Testis (tissue), 3 donors: Measurements from ENCODE around the gene FALEC. TPM values are rescaled to one million over a fixed set of nuclear protein-coding genes. Genes with fewer than 3 reads are reported as not detected.

Experiments used
- DNase-seq: peaks from one replicate; pipeline ENCODE4 v3.0.0-alpha.2; 2019
- H3K27ac ChIP-seq, 2 donors: fragments of 200-600 bp; sonication (generic); one replicate each; pipeline ENCODE4 v1.5.1; 2019
- H3K27me3 ChIP-seq: fragments of 200-600 bp; sonication (generic); one replicate; pipeline ENCODE4 v1.5.1; 2019
- H3K36me3 ChIP-seq: fragments of 200-600 bp; sonication (generic); one replicate; pipeline ENCODE4 v1.5.1; 2017; ENCODE audit warnings: low read depth; ENCODE audit errors: missing control alignments
- H3K4me1 ChIP-seq: fragments of 200-600 bp; sonication (generic); one replicate; pipeline ENCODE4 v1.5.1; 2019
- H3K4me3 ChIP-seq, 2 donors: fragments of 200-600 bp; sonication (generic); one replicate each; pipeline ENCODE4 v1.5.1; 2017 to 2019
- H3K9me3 ChIP-seq: fragments of 200-600 bp; sonication (generic); one replicate; pipeline ENCODE4 v1.5.1; 2017
- POLR2A ChIP-seq: fragments of 450-650 bp; IDR thresholded peaks from one replicate; pipeline ENCODE4 v1.6.1; 2017; ENCODE audit warnings: antibody characterized with exemption, mild to moderate bottlenecking, moderate library complexity
- WGBS, 2 donors: methylation state at CpG; one replicate each; pipeline ENCODE4 v1.1.5; 2018; 5-methylcytosine and 5-hydroxymethylcytosine counted together
- intact Hi-C: fragments of 100-400 bp; cut with DNase I; formaldehyde crosslinking; loops from one replicate; pipeline ENCODE4 v1.15.1; 2023; ENCODE audit warnings: low total_unique reads
- polyA plus RNA-seq: library from polyadenylated mRNA; stranded (reverse); fragments of 350-450 nt; fragmentation: Illumina TruSeq; extraction: RNeasy Lipid Tissue Mini Kit (QIAGEN cat#74804); gene quantifications from one replicate; pipeline ENCODE4 v1.2.3, GENCODE V29; 2014; ENCODE audit warnings: low read depth, low replicate concordance; ENCODE audit not compliant: insufficient read depth
- total RNA-seq, 2 donors: library from RNA; depleted of rRNA; stranded (reverse); fragments of >200 nt; gene quantifications; one replicate each; pipeline ENCODE4 v1.2.3, GENCODE V29; 2016
- TF ChIP-seq, protein P1 (sequence below), 3 experiments: fragments of 450-650 bp in 2 of 3; fragments of 200-600 bp in 1 of 3; sonication (generic) in 1 of 3; IDR thresholded peaks; one replicate each; pipeline ENCODE4 v1.5.1; 2016 to 2019; ENCODE audit warnings: antibody characterized with exemption in 3 of 3, mild to moderate bottlenecking in 2 of 3, moderate library complexity in 1 of 3

Gene FALEC
- total and polyA plus RNA-seq, 3 donors from 2014 or later: 1.3 TPM; not detected in 2

- peak overlapping the region; percentile 82 to 87 for H3K27ac ChIP-seq
- peak; percentile 48 for DNase-seq
- intact Hi-C loops: loop anchor here (10.0 kb wide), 1 partner anchor 85 kb away; no protein-coding TSS in a partner anchor
- no peaks in the 10 kb centered on the region for H3K27me3 ChIP-seq
- H3K36me3 ChIP-seq: no peaks in the 10 kb centered on the region
- H3K4me3 ChIP-seq: peak overlapping the region; percentile 59 to 60
- H3K4me1 ChIP-seq: peaks cover 39% of the 10 kb centered on the region
- TF ChIP-seq POLR2A: no peak
- TF ChIP-seq, protein P1, sequence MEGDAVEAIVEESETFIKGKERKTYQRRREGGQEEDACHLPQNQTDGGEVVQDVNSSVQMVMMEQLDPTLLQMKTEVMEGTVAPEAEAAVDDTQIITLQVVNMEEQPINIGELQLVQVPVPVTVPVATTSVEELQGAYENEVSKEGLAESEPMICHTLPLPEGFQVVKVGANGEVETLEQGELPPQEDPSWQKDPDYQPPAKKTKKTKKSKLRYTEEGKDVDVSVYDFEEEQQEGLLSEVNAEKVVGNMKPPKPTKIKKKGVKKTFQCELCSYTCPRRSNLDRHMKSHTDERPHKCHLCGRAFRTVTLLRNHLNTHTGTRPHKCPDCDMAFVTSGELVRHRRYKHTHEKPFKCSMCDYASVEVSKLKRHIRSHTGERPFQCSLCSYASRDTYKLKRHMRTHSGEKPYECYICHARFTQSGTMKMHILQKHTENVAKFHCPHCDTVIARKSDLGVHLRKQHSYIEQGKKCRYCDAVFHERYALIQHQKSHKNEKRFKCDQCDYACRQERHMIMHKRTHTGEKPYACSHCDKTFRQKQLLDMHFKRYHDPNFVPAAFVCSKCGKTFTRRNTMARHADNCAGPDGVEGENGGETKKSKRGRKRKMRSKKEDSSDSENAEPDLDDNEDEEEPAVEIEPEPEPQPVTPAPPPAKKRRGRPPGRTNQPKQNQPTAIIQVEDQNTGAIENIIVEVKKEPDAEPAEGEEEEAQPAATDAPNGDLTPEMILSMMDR (IDR thresholded peaks at IDR 0.05): no peak
- WGBS, 2 donors: 10 to 11% methylated on average over 27 to 42 of the region's 43 CpGs
- no peaks in the 10 kb centered on the region for H3K9me3 ChIP-seq
Measured at GRCh38 chr1:150549496-150550221, 34.1 kb downstream of the FALEC start.

GRCh38 chr1:150550222-150551050 is 34.9 kb downstream of the FALEC start:
- intact Hi-C loops: loop anchor here (10.0 kb wide), 1 partner anchor 86 kb away; no protein-coding TSS in a partner anchor
- peaks cover 39% of the 10 kb centered on the region for H3K4me1 ChIP-seq
- H3K27me3 ChIP-seq: no peaks in the 10 kb centered on the region
- TF ChIP-seq, protein P1 (IDR thresholded peaks at IDR 0.05): no peak
- no peak for TF ChIP-seq POLR2A
- H3K36me3 ChIP-seq: no peaks in the 10 kb centered on the region
- DNase-seq: no peak
- peak overlapping the region in 1 of 2 donors; percentile 60 for H3K4me3 ChIP-seq
- H3K9me3 ChIP-seq: no peaks in the 10 kb centered on the region
- H3K27ac ChIP-seq: peak overlapping the region; percentile 82 to 87
- 41 to 44% methylated on average over 17 to 22 of the region's 22 CpGs for WGBS, 2 donors

DNA sequence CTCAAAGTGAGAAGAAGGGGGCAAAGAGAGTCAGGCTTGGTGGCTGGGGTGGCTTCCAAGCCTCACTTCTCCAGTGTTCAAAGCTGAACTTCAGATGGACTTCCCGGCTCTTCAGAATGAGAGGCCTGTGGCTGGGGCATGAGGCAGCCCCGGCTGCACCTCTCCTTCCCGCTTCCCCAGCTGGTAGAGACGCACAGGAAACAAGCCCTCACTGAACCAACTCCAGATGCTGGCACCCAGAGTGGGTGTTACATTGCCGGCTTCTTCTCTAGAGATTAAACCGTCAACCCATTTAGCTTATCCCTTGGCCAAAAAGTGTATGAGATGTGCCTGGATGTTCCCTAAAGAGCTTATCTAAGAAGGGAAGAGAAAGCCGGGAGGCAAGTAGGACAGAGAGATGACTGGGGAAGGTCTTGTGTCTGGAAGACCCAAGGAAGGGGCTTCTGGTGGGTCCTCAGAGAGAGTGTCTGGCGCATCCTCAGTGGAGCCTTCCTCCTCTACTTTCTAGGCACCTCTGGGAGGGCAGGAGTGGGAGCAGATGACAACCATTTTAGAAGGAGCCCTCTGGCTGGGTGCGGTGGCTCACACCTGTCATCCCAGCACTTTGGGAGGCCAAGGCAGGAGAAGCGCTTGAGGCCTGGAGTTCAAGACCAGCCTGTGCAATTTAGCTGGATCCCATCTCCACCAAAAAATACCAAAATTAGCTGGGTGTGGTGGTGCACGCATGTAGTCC is 35.7 kb downstream of the FALEC start:
- WGBS, 2 donors: 75 to 78% methylated on average over 11 of the region's 11 CpGs
- no peak overlapping the region for H3K4me3 ChIP-seq
- TF ChIP-seq POLR2A: no peak
- TF ChIP-seq, protein P1 (IDR thresholded peaks at IDR 0.05): no peak
- H3K27ac ChIP-seq: peak overlapping the region; percentile 71 to 82
- peaks cover 39% of the 10 kb centered on the region for H3K4me1 ChIP-seq
- no peak for DNase-seq
- no peaks in the 10 kb centered on the region for H3K36me3 ChIP-seq
- no peaks in the 10 kb centered on the region for H3K9me3 ChIP-seq
- H3K27me3 ChIP-seq: no peaks in the 10 kb centered on the region
- intact Hi-C loops: loop anchor here (10.0 kb wide), 1 partner anchor 86 kb away; no protein-coding TSS in a partner anchor

DNA sequence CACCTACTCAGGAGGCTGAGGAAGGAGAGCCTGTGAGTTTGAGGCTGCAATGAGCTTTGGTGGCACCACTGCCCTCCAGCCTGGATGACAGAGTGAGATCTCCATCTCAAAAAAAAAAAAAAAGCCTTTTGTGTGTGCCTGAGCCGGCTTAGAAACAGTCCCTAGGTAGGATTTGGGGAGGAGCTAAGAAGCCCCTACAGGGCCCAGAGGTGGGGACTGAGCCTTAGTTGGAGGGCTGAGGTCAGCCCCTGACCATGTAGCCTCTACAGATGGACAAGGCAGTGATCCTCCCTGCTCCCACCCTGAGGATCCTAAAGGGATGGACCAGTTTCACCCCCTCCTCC is 36.2 kb downstream of the FALEC start:
- WGBS, 2 donors: 53 to 58% methylated on average over 1 of the region's 1 CpG
- Histone ChIP-seq H3K27ac (peak overlapping the region; percentile 56 to 60), H3K36me3 (no peaks in the 10 kb centered on the region), H3K27me3 (no peaks in the 10 kb centered on the region), H3K4me3 (no peak overlapping the region), H3K9me3 (no peaks in the 10 kb centered on the region), H3K4me1 (peaks cover 39% of the 10 kb centered on the region)
- intact Hi-C loops: loop anchor here (10.0 kb wide), 1 partner anchor 87 kb away; no protein-coding TSS in a partner anchor
- no peak for DNase-seq
- no peak for TF ChIP-seq POLR2A
- TF ChIP-seq, protein P1 (IDR thresholded peaks at IDR 0.05): no peak
